GM18868 (cell line): Measurements from ENCODE around the gene OR51I2.

Experiments used
- ATAC-seq: cut with Tn5 transposase; IDR thresholded peaks from one replicate; pipeline ENCODE4 v1.9.1; 2021; ENCODE audit warnings: mild to moderate bottlenecking, moderate library complexity; ENCODE audit not compliant: unreplicated experiment

OR51I2 gene

DNA sequence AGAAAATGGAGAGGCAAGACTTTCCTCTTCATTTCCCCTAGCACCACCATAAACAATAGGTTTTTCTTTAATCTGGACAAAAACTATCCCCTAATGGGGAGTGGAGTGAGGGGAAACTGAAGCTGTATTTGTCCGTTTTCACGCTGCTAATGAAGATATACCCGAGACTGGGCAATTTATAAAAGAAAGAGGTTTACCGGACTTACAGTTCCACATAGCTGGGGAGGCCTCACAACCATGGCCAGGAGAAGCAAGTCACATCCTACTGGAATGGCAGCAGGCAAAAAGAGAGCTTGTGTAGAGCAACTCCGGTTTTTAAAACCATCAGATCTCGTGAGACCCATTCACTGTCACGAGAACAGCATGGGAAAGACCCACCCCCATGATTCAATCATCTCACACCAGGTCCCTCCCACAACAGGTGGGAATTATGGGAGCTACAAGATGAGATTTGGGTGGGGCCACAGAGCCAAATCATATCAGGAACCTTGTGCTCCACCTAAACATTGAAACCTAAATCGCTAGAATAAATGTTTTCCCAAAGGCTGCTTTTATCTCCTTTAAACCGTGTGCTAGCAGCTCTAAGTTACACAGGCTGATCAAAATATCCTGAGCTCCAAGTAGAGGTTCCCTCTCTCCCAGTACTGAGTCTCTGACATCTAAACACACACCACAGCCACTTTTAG lies 56.4 kb downstream of the OR51I2 start:
- ATAC-seq: no peak
